Fibroblast of the aortic adventitia (primary cell): Measurements from ENCODE around the gene INSYN1. TPM values are rescaled to one million over a fixed set of nuclear protein-coding genes. Genes with fewer than 3 reads are reported as not detected.
A peak's percentile ranks its signal among the peaks of the same experiment; 100 is the strongest.

ENCODE experiments used
- DNase-seq: peaks from one replicate; pipeline ENCODE4 v3.0.0-alpha.2; 2010; ENCODE audit warnings: low read depth
- H3K4me3 ChIP-seq: 2 replicates; pipeline ENCODE4 v1.5.1; 2011; ENCODE audit warnings: low read depth, mild to moderate bottlenecking, control low read depth, low read length, moderate library complexity
- CTCF ChIP-seq: IDR thresholded peaks from 2 replicates; pipeline ENCODE4 v1.5.1; 2011; ENCODE audit warnings: mild to moderate bottlenecking, low read length, control low read depth, inconsistent platforms; ENCODE audit not compliant: insufficient read depth
- total RNA-seq: library from RNA; depleted of rRNA; stranded (reverse); fragments of >200 nt; gene quantifications from 2 replicates; pipeline ENCODE4 v1.2.3, GENCODE V29; 2012; ENCODE audit warnings: low replicate concordance

The INSYN1 gene
- total RNA-seq, 1 donor = 1.2 TPM

- H3K4me3 ChIP-seq = no peak overlapping the region
- TF ChIP-seq CTCF = no peak
- DNase-seq = no peak
These were observed 31.1 kb upstream of the INSYN1 start for GRCh38 chr15:73784291-73784690.

GRCh38 chr15:73782344-73782959, 29.3 kb upstream of the INSYN1 start:
- no peak for TF ChIP-seq CTCF
- no peak overlapping the region for H3K4me3 ChIP-seq
- DNase-seq = peak; percentile 24

- no peak overlapping the region for H3K4me3 ChIP-seq
- peak; percentile 34 for DNase-seq
- TF ChIP-seq CTCF = peak; percentile 46
These were observed 28.1 kb upstream of the INSYN1 start for GRCh38 chr15:73781038-73781925.

- no peak overlapping the region for H3K4me3 ChIP-seq
- no peak for TF ChIP-seq CTCF
- DNase-seq = no peak
These were observed 26.8 kb upstream of the INSYN1 start for GRCh38 chr15:73779974-73780373.

- no peak for TF ChIP-seq CTCF
- DNase-seq = no peak
- no peak overlapping the region for H3K4me3 ChIP-seq
These were observed 24.6 kb upstream of the INSYN1 start for GRCh38 chr15:73777741-73778140.

- no peak for DNase-seq
- no peak overlapping the region for H3K4me3 ChIP-seq
- no peak for TF ChIP-seq CTCF
These were observed 20.3 kb upstream of the INSYN1 start for GRCh38 chr15:73773428-73773827.
